ENCODE data around the gene INF2. TPM values are rescaled to one million over a fixed set of nuclear protein-coding genes. Genes with fewer than 3 reads are reported as not detected.

The INF2 gene
- total and polyA plus RNA-seq, 9 of the 15 experiments (the other 6 are each of a cell fraction or from before 2014, with no cell fraction given) = 0.56 to 31.3 (median 7.8) TPM

DNA sequence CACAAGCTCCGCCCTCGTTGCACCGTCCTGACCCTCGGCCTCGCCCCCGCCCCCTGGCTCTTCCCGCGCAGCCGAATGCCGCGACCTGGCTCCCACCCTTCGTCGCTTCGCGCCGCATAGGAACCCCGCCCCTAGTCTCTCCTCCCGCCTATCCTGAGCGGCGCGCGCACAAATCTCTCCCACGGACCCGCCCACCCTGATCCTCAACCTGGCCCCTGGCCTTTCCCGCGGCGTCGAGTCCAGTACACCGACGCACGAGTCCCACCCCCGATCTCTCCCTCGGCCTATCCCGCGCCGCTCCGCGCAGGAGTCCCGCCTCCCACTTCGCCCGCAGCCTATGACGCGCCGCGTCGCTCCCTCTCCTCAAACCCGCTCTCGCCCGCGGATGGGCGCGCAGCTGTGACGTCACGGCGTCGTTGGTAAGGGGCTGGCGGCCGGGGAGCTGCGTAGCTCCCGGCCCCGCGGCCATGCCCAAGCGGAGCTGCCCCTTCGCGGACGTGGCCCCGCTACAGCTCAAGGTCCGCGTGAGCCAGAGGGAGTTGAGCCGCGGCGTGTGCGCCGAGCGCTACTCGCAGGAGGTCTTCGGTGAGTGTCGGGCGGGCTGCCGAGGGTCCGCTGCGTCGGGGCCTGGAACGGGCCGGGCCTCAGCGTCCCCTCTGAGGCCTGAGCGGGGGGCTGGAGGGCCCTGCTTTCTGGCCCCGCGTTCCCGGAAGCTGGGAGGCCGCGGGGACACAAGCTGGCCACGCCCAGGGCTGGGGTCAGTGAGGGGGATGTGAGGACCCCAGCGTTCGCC lies 63.5 kb downstream of the INF2 start, which contains the start of gene SIVA1 (continued):
- TF ChIP-seq, protein P1, sequence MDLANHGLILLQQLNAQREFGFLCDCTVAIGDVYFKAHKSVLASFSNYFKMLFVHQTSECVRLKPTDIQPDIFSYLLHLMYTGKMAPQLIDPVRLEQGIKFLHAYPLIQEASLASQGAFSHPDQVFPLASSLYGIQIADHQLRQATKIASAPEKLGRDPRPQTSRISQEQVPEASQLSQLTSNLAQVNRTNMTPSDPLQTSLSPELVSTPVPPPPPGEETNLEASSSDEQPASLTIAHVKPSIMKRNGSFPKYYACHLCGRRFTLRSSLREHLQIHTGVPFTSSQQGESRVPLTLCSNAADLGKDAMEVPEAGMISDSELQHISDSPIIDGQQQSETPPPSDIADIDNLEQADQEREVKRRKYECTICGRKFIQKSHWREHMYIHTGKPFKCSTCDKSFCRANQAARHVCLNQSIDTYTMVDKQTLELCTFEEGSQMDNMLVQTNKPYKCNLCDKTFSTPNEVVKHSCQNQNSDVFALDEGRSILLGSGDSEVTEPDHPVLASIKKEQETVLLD (IDR thresholded peaks at IDR 0.05) = 0 out of 2 replicates have a peak, but pooled peaks have one; percentile 41
- TF ChIP-seq C11orf30 (IDR thresholded peaks at IDR 0.05; ENCODE audit: low read depth) = peak; percentile 94
- TF ChIP-seq, protein P2, sequence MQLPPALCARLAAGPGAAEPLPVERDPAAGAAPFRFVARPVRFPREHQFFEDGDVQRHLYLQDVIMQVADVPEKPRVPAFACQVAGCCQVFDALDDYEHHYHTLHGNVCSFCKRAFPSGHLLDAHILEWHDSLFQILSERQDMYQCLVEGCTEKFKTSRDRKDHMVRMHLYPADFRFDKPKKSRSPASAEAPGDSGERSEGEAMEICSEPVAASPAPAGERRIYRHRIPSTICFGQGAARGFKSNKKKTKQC (CRISPR knock-in tag; IDR thresholded peaks at IDR 0.05) = peak; percentile 75; the same call in 1 of the 2 replicates
- no peak for TF ChIP-seq ETV6 (IDR thresholded peaks at IDR 0.05; ENCODE audit: borderline replicate concordance in 1 of 2, low read depth in 2 of 2, low read length in 1 of 2)
- no peak for TF ChIP-seq ETV6 (CRISPR knock-in tag; IDR thresholded peaks at IDR 0.05; ENCODE audit: borderline replicate concordance)
- no peak for TF ChIP-seq E2F3 (CRISPR knock-in tag; IDR thresholded peaks at IDR 0.05)
- TF ChIP-seq, protein P3, sequence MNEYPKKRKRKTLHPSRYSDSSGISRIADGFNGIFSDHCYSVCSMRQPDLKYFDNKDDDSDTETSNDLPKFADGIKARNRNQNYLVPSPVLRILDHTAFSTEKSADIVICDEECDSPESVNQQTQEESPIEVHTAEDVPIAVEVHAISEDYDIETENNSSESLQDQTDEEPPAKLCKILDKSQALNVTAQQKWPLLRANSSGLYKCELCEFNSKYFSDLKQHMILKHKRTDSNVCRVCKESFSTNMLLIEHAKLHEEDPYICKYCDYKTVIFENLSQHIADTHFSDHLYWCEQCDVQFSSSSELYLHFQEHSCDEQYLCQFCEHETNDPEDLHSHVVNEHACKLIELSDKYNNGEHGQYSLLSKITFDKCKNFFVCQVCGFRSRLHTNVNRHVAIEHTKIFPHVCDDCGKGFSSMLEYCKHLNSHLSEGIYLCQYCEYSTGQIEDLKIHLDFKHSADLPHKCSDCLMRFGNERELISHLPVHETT (CRISPR knock-in tag; conservative IDR thresholded peaks at IDR 0.05 in 1 of 2, IDR thresholded peaks at IDR 0.05 in 1 of 2) = 0 out of 4 replicates have a peak, but pooled peaks of 1 of the 2 experiments have one; percentile 32
- TF ChIP-seq, protein P4, sequence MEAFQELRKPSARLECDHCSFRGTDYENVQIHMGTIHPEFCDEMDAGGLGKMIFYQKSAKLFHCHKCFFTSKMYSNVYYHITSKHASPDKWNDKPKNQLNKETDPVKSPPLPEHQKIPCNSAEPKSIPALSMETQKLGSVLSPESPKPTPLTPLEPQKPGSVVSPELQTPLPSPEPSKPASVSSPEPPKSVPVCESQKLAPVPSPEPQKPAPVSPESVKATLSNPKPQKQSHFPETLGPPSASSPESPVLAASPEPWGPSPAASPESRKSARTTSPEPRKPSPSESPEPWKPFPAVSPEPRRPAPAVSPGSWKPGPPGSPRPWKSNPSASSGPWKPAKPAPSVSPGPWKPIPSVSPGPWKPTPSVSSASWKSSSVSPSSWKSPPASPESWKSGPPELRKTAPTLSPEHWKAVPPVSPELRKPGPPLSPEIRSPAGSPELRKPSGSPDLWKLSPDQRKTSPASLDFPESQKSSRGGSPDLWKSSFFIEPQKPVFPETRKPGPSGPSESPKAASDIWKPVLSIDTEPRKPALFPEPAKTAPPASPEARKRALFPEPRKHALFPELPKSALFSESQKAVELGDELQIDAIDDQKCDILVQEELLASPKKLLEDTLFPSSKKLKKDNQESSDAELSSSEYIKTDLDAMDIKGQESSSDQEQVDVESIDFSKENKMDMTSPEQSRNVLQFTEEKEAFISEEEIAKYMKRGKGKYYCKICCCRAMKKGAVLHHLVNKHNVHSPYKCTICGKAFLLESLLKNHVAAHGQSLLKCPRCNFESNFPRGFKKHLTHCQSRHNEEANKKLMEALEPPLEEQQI (IDR thresholded peaks at IDR 0.05) = no peak
- TF ChIP-seq, protein P5, sequence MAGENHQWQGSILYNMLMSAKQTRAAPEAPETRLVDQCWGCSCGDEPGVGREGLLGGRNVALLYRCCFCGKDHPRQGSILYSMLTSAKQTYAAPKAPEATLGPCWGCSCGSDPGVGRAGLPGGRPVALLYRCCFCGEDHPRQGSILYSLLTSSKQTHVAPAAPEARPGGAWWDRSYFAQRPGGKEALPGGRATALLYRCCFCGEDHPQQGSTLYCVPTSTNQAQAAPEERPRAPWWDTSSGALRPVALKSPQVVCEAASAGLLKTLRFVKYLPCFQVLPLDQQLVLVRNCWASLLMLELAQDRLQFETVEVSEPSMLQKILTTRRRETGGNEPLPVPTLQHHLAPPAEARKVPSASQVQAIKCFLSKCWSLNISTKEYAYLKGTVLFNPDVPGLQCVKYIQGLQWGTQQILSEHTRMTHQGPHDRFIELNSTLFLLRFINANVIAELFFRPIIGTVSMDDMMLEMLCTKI (IDR thresholded peaks at IDR 0.05; ENCODE audit: partially characterized antibody) = no peak
- peak; percentile 22; the same call in 1 of the 2 replicates for TF ChIP-seq ZNF263 (CRISPR knock-in tag; IDR thresholded peaks at IDR 0.05; ENCODE audit: borderline replicate concordance)
- no peak for TF ChIP-seq ZFP36 (IDR thresholded peaks at IDR 0.05; ENCODE audit: low read depth, low read length, partially characterized antibody)
- TF ChIP-seq, protein P6, sequence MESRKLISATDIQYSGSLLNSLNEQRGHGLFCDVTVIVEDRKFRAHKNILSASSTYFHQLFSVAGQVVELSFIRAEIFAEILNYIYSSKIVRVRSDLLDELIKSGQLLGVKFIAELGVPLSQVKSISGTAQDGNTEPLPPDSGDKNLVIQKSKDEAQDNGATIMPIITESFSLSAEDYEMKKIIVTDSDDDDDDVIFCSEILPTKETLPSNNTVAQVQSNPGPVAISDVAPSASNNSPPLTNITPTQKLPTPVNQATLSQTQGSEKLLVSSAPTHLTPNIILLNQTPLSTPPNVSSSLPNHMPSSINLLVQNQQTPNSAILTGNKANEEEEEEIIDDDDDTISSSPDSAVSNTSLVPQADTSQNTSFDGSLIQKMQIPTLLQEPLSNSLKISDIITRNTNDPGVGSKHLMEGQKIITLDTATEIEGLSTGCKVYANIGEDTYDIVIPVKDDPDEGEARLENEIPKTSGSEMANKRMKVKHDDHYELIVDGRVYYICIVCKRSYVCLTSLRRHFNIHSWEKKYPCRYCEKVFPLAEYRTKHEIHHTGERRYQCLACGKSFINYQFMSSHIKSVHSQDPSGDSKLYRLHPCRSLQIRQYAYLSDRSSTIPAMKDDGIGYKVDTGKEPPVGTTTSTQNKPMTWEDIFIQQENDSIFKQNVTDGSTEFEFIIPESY (CRISPR knock-in tag; IDR thresholded peaks at IDR 0.05) = no peak
- no peak for TF ChIP-seq HDAC3 (IDR thresholded peaks at IDR 0.05; ENCODE audit: borderline replicate concordance, partially characterized antibody)
- no peak for TF ChIP-seq FOXA1 (IDR thresholded peaks at IDR 0.05; ENCODE audit: borderline replicate concordance)

Data from K562 (cell line).